ENCODE measurements around the gene TIPARP. TPM values are rescaled to one million over a fixed set of nuclear protein-coding genes. Genes with fewer than 3 reads are reported as not detected.
"Not testable (repeated sequence)": the region's sequence is repeated elsewhere in the genome, so short reads cannot be mapped to it uniquely, and the experiment has no call there.

TIPARP gene
- polyA plus RNA-seq, 1 of the 3 experiments (the other 2 are of a cell fraction): 6.2 TPM

DNA sequence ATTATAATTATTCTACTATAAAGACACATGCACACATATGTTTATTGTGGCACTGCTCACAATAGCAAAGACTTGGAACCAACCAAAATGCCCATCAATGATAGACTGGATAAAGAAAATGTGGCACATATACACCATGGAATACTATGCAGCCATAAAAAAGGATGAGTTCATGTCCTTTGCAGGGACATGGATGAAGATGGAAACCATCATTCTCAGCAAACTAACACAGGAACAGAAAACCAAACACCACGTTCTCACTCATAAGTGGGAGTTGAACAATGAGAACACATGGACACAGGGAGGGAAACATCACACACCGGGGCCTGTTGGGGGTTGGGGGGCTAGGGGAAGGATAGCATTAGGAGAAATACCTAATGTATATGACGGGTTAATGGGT lies 62.7 kb downstream of the TIPARP start:
- H3F3A ChIP-seq (replicated peaks; ENCODE audit: insufficient read depth); H3K4me3 ChIP-seq (ENCODE audit: low read depth in 2 of 2, low read length in 1 of 2); POLR2A ChIA-PET; DNase-seq; H3K79me2 ChIP-seq (ENCODE audit: insufficient read depth); H4K20me1 ChIP-seq (ENCODE audit: insufficient read depth); H3K36me3 ChIP-seq (replicated peaks in 1 of 2; ENCODE audit: control insufficient read depth in 1 of 2, insufficient read depth in 2 of 2, low read length in 1 of 2); H3K4me1 ChIP-seq (ENCODE audit: control insufficient read depth in 1 of 2, insufficient read depth in 2 of 2, low read depth in 1 of 2, low read length in 1 of 2); H3K27me3 ChIP-seq (ENCODE audit: insufficient read depth); H3K27ac ChIP-seq (ENCODE audit: low read depth in 2 of 2, low read length in 1 of 2); CTCF ChIA-PET; H3K9me3 ChIP-seq; H2AFZ ChIP-seq (ENCODE audit: low read depth); H3K4me2 ChIP-seq; H3K9me2 ChIP-seq; H3K9ac ChIP-seq: not testable (repeated sequence)
- WGBS (ENCODE audit: low lambda C conversion rate): 70% methylated on average over 3 of the region's 3 CpGs

DNA sequence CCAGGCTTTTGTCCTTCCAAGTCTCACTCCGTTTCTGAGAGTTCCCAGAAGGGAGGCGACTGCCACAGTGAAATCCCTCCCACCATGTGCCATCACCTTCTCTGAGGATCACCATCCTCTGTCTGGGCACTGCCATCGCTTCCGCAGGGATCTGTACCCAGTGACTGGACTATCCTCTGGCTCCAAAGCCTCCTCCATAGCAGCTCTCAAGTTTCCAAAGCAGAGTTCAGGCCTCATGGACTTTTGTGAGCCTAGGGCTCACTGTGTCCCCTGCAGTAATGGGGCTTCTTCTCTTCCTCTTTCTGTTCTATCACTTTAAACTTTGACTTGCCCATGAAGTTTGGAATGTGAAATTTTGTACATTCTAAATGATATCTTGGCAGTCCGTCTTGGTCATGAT lies 63.9 kb downstream of the TIPARP start:
- Histone ChIP-seq H3K4me2 (no peak overlapping the region), H3F3A (replicated peaks; ENCODE audit: insufficient read depth) (peaks cover 6% of the 10 kb centered on the region), H3K27ac (ENCODE audit: low read depth in 2 of 2, low read length in 1 of 2) (no peak overlapping the region), H3K36me3 (replicated peaks in 1 of 2; ENCODE audit: control insufficient read depth in 1 of 2, insufficient read depth in 2 of 2, low read length in 1 of 2) (no peaks in the 10 kb centered on the region), H2AFZ (ENCODE audit: low read depth) (no peak overlapping the region), H3K9me2 (no peaks in the 10 kb centered on the region), H3K9me3 (no peaks in the 10 kb centered on the region), H3K4me1 (ENCODE audit: control insufficient read depth in 1 of 2, insufficient read depth in 2 of 2, low read depth in 1 of 2, low read length in 1 of 2) (peaks cover 0 to 6% of the 10 kb centered on the region in 2 experiments; a peak in 1 of 4 replicates), H4K20me1 (ENCODE audit: insufficient read depth) (no peaks in the 10 kb centered on the region), H3K79me2 (ENCODE audit: insufficient read depth) (no peaks in the 10 kb centered on the region), H3K9ac (no peak overlapping the region), H3K4me3 (ENCODE audit: low read depth in 2 of 2, low read length in 1 of 2) (no peak overlapping the region), H3K27me3 (ENCODE audit: insufficient read depth) (no peaks in the 10 kb centered on the region)
- DNase-seq: no peak
- WGBS (ENCODE audit: low lambda C conversion rate): 87% methylated on average over 5 of the region's 5 CpGs
- POLR2A ChIA-PET: no interaction called here
- CTCF ChIA-PET: no interaction called here
- TF ChIP-seq NFIC (IDR thresholded peaks at IDR 0.05; ENCODE audit: borderline replicate concordance): no peak
- TF ChIP-seq FOXM1 (IDR thresholded peaks at IDR 0.05; ENCODE audit: low read depth): no peak
- no peak for TF ChIP-seq SMC3 (IDR thresholded peaks at IDR 0.05; ENCODE audit: low read depth, low read length)
- no peak for TF ChIP-seq MXI1 (IDR thresholded peaks at IDR 0.05; ENCODE audit: low read depth, low read length)
- TF ChIP-seq GATA2 (CRISPR knock-in tag; IDR thresholded peaks at IDR 0.05): no peak
- TF ChIP-seq TCF12 (IDR thresholded peaks at IDR 0.05): no peak
- TF ChIP-seq FOSL2 (IDR thresholded peaks at IDR 0.05; ENCODE audit: borderline replicate concordance, low read depth): no peak
- no peak for TF ChIP-seq EZH2phosphoT487 (IDR thresholded peaks at IDR 0.05; ENCODE audit: borderline replicate concordance, low read depth)
- TF ChIP-seq GABPA (IDR thresholded peaks at IDR 0.05; ENCODE audit: low read depth): no peak
- TF ChIP-seq CHD2 (IDR thresholded peaks at IDR 0.05; ENCODE audit: low read length, partially characterized antibody): no peak
- no peak for TF ChIP-seq RCOR1 (IDR thresholded peaks at IDR 0.05; ENCODE audit: low read length)
- no peak for TF ChIP-seq SIN3A (IDR thresholded peaks at IDR 0.05; ENCODE audit: borderline replicate concordance, low read depth, low read length)
- no peak for TF ChIP-seq TEAD4 (IDR thresholded peaks at IDR 0.05; ENCODE audit: borderline replicate concordance, insufficient read depth)
- TF ChIP-seq, protein P1, sequence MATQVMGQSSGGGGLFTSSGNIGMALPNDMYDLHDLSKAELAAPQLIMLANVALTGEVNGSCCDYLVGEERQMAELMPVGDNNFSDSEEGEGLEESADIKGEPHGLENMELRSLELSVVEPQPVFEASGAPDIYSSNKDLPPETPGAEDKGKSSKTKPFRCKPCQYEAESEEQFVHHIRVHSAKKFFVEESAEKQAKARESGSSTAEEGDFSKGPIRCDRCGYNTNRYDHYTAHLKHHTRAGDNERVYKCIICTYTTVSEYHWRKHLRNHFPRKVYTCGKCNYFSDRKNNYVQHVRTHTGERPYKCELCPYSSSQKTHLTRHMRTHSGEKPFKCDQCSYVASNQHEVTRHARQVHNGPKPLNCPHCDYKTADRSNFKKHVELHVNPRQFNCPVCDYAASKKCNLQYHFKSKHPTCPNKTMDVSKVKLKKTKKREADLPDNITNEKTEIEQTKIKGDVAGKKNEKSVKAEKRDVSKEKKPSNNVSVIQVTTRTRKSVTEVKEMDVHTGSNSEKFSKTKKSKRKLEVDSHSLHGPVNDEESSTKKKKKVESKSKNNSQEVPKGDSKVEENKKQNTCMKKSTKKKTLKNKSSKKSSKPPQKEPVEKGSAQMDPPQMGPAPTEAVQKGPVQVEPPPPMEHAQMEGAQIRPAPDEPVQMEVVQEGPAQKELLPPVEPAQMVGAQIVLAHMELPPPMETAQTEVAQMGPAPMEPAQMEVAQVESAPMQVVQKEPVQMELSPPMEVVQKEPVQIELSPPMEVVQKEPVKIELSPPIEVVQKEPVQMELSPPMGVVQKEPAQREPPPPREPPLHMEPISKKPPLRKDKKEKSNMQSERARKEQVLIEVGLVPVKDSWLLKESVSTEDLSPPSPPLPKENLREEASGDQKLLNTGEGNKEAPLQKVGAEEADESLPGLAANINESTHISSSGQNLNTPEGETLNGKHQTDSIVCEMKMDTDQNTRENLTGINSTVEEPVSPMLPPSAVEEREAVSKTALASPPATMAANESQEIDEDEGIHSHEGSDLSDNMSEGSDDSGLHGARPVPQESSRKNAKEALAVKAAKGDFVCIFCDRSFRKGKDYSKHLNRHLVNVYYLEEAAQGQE (IDR thresholded peaks at IDR 0.05; ENCODE audit: low read depth, low read length): no peak
- TF ChIP-seq, protein P2, sequence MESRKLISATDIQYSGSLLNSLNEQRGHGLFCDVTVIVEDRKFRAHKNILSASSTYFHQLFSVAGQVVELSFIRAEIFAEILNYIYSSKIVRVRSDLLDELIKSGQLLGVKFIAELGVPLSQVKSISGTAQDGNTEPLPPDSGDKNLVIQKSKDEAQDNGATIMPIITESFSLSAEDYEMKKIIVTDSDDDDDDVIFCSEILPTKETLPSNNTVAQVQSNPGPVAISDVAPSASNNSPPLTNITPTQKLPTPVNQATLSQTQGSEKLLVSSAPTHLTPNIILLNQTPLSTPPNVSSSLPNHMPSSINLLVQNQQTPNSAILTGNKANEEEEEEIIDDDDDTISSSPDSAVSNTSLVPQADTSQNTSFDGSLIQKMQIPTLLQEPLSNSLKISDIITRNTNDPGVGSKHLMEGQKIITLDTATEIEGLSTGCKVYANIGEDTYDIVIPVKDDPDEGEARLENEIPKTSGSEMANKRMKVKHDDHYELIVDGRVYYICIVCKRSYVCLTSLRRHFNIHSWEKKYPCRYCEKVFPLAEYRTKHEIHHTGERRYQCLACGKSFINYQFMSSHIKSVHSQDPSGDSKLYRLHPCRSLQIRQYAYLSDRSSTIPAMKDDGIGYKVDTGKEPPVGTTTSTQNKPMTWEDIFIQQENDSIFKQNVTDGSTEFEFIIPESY (IDR thresholded peaks at IDR 0.05; ENCODE audit: borderline replicate concordance, low read depth): no peak
- TF ChIP-seq FOXJ3 (CRISPR knock-in tag; IDR thresholded peaks at IDR 0.05): no peak
- TF ChIP-seq, protein P3, sequence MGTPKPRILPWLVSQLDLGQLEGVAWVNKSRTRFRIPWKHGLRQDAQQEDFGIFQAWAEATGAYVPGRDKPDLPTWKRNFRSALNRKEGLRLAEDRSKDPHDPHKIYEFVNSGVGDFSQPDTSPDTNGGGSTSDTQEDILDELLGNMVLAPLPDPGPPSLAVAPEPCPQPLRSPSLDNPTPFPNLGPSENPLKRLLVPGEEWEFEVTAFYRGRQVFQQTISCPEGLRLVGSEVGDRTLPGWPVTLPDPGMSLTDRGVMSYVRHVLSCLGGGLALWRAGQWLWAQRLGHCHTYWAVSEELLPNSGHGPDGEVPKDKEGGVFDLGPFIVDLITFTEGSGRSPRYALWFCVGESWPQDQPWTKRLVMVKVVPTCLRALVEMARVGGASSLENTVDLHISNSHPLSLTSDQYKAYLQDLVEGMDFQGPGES (IDR thresholded peaks at IDR 0.05; ENCODE audit: low read depth, low read length): no peak
- no peak for TF ChIP-seq ELF1 (IDR thresholded peaks at IDR 0.05)
- no peak for TF ChIP-seq RFX5 (IDR thresholded peaks at IDR 0.05; ENCODE audit: low read length)

Measured in SK-N-SH (cell line).